Sigmoid colon (tissue), 7 donors: ENCODE measurements around the gene FOXO6. TPM values are rescaled to one million over a fixed set of nuclear protein-coding genes. Genes with fewer than 3 reads are reported as not detected.

Source experiments
- DNase-seq: peaks from one replicate; pipeline ENCODE4 v3.0.0-alpha.2; 2019
- H3K27ac ChIP-seq, 4 donors: fragments of 200-600 bp; sonication (generic); one replicate each; pipeline ENCODE4 v1.5.1; 2016 to 2019; ENCODE audit warnings: mild to moderate bottlenecking in 1 of 4
- H3K27me3 ChIP-seq, 3 donors: fragments of 200-600 bp; sonication (generic); one replicate each; pipeline ENCODE4 v1.5.1; 2019; ENCODE audit warnings: mild to moderate bottlenecking in 1 of 3
- H3K36me3 ChIP-seq, 4 donors: fragments of 200-600 bp; sonication (generic); one replicate each; pipeline ENCODE4 v1.5.1; 2016 to 2019
- H3K4me1 ChIP-seq, 4 donors: fragments of 200-600 bp; sonication (generic); one replicate each; pipeline ENCODE4 v1.5.1; 2017 to 2019
- H3K4me3 ChIP-seq, 4 donors: fragments of 200-600 bp; sonication (generic); one replicate each; pipeline ENCODE4 v1.5.1; 2017 to 2019; ENCODE audit warnings: mild to moderate bottlenecking in 2 of 4, moderate library complexity in 1 of 4
- H3K9me3 ChIP-seq, 4 donors: fragments of 200-600 bp in 3 of 4; sonication (generic) in 3 of 4; one replicate each; pipeline versions ENCODE4 v1.5.1 to v1.6.1; 2013 to 2019
- CTCF ChIP-seq, 4 experiments: fragments of 450-650 bp in 3 of 4; fragments of 200-600 bp in 1 of 4; IDR thresholded peaks; one replicate each; pipeline ENCODE4 v1.5.1; 2016 to 2019; ENCODE audit warnings: antibody characterized with exemption in 4 of 4, mild to moderate bottlenecking in 3 of 4, moderate library complexity in 2 of 4
- EP300 ChIP-seq, 4 donors: sonication (generic); formaldehyde crosslinking; IDR thresholded peaks; one replicate each; pipeline ENCODE4 v1.6.1; 2017; ENCODE audit warnings: antibody characterized with exemption in 4 of 4
- POLR2A ChIP-seq, 2 donors: fragments of 450-650 bp; IDR thresholded peaks; one replicate each; pipeline ENCODE4 v1.6.1; 2016; ENCODE audit warnings: antibody characterized with exemption in 2 of 2, mild to moderate bottlenecking in 2 of 2, moderate library complexity in 2 of 2
- POLR2AphosphoS5 ChIP-seq, 4 donors: sonication (generic); formaldehyde crosslinking; IDR thresholded peaks; one replicate each; pipeline ENCODE4 v1.6.1; 2017; ENCODE audit warnings: antibody characterized with exemption in 4 of 4
- WGBS, 2 donors: extraction: QIAGEN DNeasy Blood & Tissue Kit; methylation state at CpG; one replicate each; pipeline ENCODE4 v1.1.7; 2013; 5-methylcytosine and 5-hydroxymethylcytosine counted together
- intact Hi-C: fragments of 100-400 bp; cut with DNase I; formaldehyde crosslinking; loops from one replicate; pipeline ENCODE4 v1.15.1; 2023
- polyA plus RNA-seq, 3 donors: library from polyadenylated mRNA; stranded (reverse); fragments of 200-250 nt; gene quantifications; one replicate each; pipeline ENCODE4 v1.2.3, GENCODE V29; 2013
- total RNA-seq, 4 donors: library from RNA; depleted of rRNA; stranded (reverse); fragments of >200 nt; gene quantifications; one replicate each; pipeline ENCODE4 v1.1.0, GENCODE V29; 2016
- donor health status: healthy with polysubstance abuse.
- donor health status: Bipolar disorder and iron deficiency.
- donor health status: healthy.

FOXO6 gene
- total and polyA plus RNA-seq, 7 donors: 0.20 to 1.4 (median 0.81) TPM; not detected in 2

DNA sequence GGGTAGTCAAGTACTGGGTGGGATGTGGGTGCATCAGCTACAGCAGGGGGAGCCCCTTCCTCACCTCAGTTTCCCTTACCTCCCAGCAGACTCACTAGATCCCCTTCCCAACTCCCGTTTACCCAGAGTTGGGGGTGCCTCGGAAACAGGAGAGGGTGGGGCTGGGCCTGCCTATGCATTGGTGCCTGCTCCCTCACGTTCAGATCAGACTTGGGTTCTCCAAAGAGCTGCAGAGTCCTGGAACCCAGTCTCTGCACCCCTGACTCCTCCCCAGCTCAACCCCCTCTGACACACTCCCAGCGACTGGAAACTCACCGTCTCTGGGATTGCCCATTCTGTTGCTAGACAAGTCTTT lies 6.0 kb downstream of the FOXO6 start:
- Histone ChIP-seq H3K4me1 (peaks cover 0 to 40% (median 34%) of the 10 kb centered on the region in 4 donors), H3K9me3 (no peaks in the 10 kb centered on the region), H3K27ac (no peak overlapping the region), H3K4me3 (no peak overlapping the region), H3K36me3 (no peaks in the 10 kb centered on the region), H3K27me3 (peaks cover 0 to 15% (median 0%) of the 10 kb centered on the region in 3 donors)
- WGBS, 2 donors: 29 to 74% methylated on average over 5 of the region's 5 CpGs
- intact Hi-C loops: no loop called here
- TF ChIP-seq POLR2AphosphoS5 (IDR thresholded peaks at IDR 0.05): no peak
- DNase-seq: no peak

DNA sequence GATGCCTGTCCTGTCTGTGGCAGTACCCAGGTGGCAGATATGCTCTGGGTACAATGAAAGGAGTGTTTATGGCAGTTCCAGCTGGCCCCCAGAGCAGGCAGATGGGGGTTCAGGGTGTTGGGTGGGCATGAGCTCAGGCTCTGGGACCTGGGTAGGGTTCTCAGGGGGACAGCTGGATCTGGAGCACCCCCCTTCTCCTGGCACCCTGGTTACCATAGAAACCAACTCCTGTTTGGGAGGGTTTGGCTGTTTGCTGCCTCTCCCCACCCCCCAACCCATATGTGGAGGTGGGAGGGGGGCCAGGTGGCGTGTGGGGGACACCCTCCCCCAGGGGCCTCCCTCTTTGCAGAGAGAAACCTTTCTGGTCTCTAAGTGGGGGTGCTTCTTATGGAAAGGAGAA lies 7.1 kb downstream of the FOXO6 start:
- Histone ChIP-seq H3K4me3 (no peak overlapping the region), H3K27ac (no peak overlapping the region), H3K36me3 (no peaks in the 10 kb centered on the region), H3K9me3 (no peaks in the 10 kb centered on the region), H3K4me1 (peaks cover 0 to 37% (median 31%) of the 10 kb centered on the region in 4 donors), H3K27me3 (peaks cover 0 to 15% (median 0%) of the 10 kb centered on the region in 3 donors)
- no peak for TF ChIP-seq CTCF (IDR thresholded peaks at IDR 0.05)
- no peak for TF ChIP-seq POLR2AphosphoS5 (IDR thresholded peaks at IDR 0.05)
- no peak for TF ChIP-seq EP300 (IDR thresholded peaks at IDR 0.05)
- TF ChIP-seq POLR2A (IDR thresholded peaks at IDR 0.05): no peak
- WGBS, 2 donors: 19 to 25% methylated on average over 1 of the region's 1 CpG
- intact Hi-C loops: no loop called here
- DNase-seq: no peak

DNA sequence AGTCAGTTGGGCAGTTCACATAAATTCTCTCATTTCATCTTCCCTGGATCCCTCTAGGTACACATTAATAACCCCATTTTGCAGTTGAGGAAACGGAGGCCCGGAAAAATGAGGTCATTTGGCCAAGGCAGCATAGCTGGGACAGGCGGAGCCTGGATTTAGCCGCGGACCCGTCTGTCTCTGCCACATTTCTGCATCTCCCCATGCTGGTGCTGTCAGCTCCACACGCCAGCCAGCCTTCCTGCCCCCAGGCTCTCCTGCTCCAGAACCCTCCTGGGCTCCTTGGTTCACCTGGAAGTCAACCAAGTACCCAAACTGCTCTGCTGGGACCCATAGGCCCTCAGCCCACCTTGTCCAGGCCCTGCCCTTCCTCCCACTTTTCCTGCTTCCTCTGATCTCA lies 7.6 kb downstream of the FOXO6 start:
- H3K36me3 ChIP-seq: no peaks in the 10 kb centered on the region
- H3K27ac ChIP-seq: no peak overlapping the region
- DNase-seq: no peak
- H3K27me3 ChIP-seq: peaks cover 0 to 15% (median 0%) of the 10 kb centered on the region in 3 donors
- peaks cover 0 to 37% (median 31%) of the 10 kb centered on the region in 4 donors for H3K4me1 ChIP-seq
- TF ChIP-seq CTCF (IDR thresholded peaks at IDR 0.05): no peak
- TF ChIP-seq POLR2AphosphoS5 (IDR thresholded peaks at IDR 0.05): no peak
- TF ChIP-seq POLR2A (IDR thresholded peaks at IDR 0.05): no peak
- TF ChIP-seq EP300 (IDR thresholded peaks at IDR 0.05): no peak
- WGBS, 2 donors: 81 to 87% methylated on average over 7 of the region's 7 CpGs
- intact Hi-C loops: no loop called here
- H3K4me3 ChIP-seq: no peak overlapping the region
- no peaks in the 10 kb centered on the region for H3K9me3 ChIP-seq

- Histone ChIP-seq H3K36me3 (no peaks in the 10 kb centered on the region), H3K9me3 (no peaks in the 10 kb centered on the region), H3K4me3 (no peak overlapping the region), H3K27ac (no peak overlapping the region), H3K4me1 (peaks cover 0 to 37% (median 31%) of the 10 kb centered on the region in 4 donors), H3K27me3 (peaks cover 0 to 15% (median 0%) of the 10 kb centered on the region in 3 donors)
- TF ChIP-seq EP300 (IDR thresholded peaks at IDR 0.05): no peak
- TF ChIP-seq CTCF (IDR thresholded peaks at IDR 0.05): no peak
- TF ChIP-seq POLR2AphosphoS5 (IDR thresholded peaks at IDR 0.05): no peak
- TF ChIP-seq POLR2A (IDR thresholded peaks at IDR 0.05): no peak
- WGBS, 2 donors: 91 to 94% methylated on average over 2 of the region's 2 CpGs
- intact Hi-C loops: no loop called here
- no peak for DNase-seq
These were observed 8.3 kb downstream of the FOXO6 start for GRCh38 chr1:41369531-41369930.

DNA sequence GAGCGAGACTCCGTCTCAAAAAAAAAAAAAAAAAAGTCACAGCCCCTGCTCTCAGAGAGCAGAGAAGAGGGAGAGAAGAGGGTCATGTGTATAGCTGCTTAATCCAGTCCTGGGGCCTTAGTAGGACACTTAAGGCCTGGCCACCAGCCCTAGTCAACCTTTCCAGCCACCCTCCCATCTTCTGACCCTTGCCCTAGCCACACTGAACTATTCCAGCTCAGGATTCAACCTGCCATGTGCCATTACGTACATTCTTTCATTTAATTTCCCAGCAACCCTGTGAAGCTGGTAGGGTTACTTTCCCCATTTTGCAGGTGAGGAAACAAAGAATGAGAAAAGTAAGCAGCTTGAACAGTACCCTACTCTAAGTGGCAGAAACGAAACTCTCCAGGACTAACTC lies 9.0 kb downstream of the FOXO6 start:
- 81 to 90% methylated on average over 3 to 4 of the region's 4 CpGs for WGBS, 2 donors
- Histone ChIP-seq H3K4me3 (no peak overlapping the region), H3K36me3 (no peaks in the 10 kb centered on the region), H3K27me3 (peaks cover 0 to 15% (median 0%) of the 10 kb centered on the region in 3 donors), H3K4me1 (peaks cover 0 to 35% (median 31%) of the 10 kb centered on the region in 4 donors), H3K9me3 (no peaks in the 10 kb centered on the region), H3K27ac (no peak overlapping the region)
- no peak for TF ChIP-seq EP300 (IDR thresholded peaks at IDR 0.05)
- TF ChIP-seq POLR2A (IDR thresholded peaks at IDR 0.05): no peak
- no peak for TF ChIP-seq CTCF (IDR thresholded peaks at IDR 0.05)
- TF ChIP-seq POLR2AphosphoS5 (IDR thresholded peaks at IDR 0.05): no peak
- DNase-seq: no peak
- intact Hi-C loops: no loop called here
